ENCODE data around the gene ADCY7.

The ADCY7 gene

GRCh38 chr16:50288026-50288425 lies 21.7 kb downstream of the ADCY7 start:
- H3K27ac ChIP-seq: no peak overlapping the region
- no peaks in the 10 kb centered on the region for H3K79me2 ChIP-seq
- no peaks in the 10 kb centered on the region for H3K4me1 ChIP-seq
- no peak overlapping the region for H2AFZ ChIP-seq
- no peaks in the 10 kb centered on the region for H3K9me3 ChIP-seq (ENCODE audit: control insufficient read depth, low read length)
- H3K9ac ChIP-seq: no peak overlapping the region
- H3K36me3 ChIP-seq (ENCODE audit: control insufficient read depth, insufficient read depth, low read length): no peaks in the 10 kb centered on the region
- TF ChIP-seq, protein P1, sequence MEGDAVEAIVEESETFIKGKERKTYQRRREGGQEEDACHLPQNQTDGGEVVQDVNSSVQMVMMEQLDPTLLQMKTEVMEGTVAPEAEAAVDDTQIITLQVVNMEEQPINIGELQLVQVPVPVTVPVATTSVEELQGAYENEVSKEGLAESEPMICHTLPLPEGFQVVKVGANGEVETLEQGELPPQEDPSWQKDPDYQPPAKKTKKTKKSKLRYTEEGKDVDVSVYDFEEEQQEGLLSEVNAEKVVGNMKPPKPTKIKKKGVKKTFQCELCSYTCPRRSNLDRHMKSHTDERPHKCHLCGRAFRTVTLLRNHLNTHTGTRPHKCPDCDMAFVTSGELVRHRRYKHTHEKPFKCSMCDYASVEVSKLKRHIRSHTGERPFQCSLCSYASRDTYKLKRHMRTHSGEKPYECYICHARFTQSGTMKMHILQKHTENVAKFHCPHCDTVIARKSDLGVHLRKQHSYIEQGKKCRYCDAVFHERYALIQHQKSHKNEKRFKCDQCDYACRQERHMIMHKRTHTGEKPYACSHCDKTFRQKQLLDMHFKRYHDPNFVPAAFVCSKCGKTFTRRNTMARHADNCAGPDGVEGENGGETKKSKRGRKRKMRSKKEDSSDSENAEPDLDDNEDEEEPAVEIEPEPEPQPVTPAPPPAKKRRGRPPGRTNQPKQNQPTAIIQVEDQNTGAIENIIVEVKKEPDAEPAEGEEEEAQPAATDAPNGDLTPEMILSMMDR (IDR thresholded peaks at IDR 0.05): no peak
- H3K27me3 ChIP-seq (ENCODE audit: control insufficient read depth, insufficient read depth, low read length): no peaks in the 10 kb centered on the region
- H3K4me2 ChIP-seq (ENCODE audit: low read length): no peak overlapping the region
- H3K4me3 ChIP-seq (ENCODE audit: low read depth, low read length): no peak overlapping the region

DNA sequence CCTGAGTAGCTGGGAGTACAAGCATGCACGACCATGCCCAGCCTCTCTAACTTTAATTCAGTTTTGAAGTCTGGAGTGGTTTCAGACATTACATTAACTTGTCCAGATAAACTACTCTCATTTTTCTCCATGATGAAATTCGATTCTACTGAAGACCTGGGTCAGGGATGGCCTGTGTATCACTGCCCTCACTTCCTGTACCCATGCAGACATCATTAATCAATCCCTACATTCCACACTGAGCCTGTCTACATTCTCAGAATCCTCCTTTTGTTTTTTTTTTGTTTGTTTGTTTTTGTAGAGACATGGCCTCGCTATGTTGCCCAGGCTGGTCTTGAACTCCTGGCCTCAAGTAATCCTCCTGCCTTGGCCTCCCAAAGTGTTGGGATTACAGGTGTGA lies 22.6 kb downstream of the ADCY7 start:
- H3K79me2 ChIP-seq: no peaks in the 10 kb centered on the region
- no peak overlapping the region for H3K4me3 ChIP-seq (ENCODE audit: low read depth, low read length)
- no peaks in the 10 kb centered on the region for H3K4me1 ChIP-seq
- TF ChIP-seq, protein P1 (IDR thresholded peaks at IDR 0.05): no peak
- no peaks in the 10 kb centered on the region for H3K9me3 ChIP-seq (ENCODE audit: control insufficient read depth, low read length)
- H2AFZ ChIP-seq: no peak overlapping the region
- H3K9ac ChIP-seq: no peak overlapping the region
- H3K36me3 ChIP-seq (ENCODE audit: control insufficient read depth, insufficient read depth, low read length): no peaks in the 10 kb centered on the region
- H3K27ac ChIP-seq: no peak overlapping the region
- no peak overlapping the region for H3K4me2 ChIP-seq (ENCODE audit: low read length)
- no peaks in the 10 kb centered on the region for H3K27me3 ChIP-seq (ENCODE audit: control insufficient read depth, insufficient read depth, low read length)

GRCh38 chr16:50289950-50290764 lies 23.8 kb downstream of the ADCY7 start:
- H3K4me2 ChIP-seq (ENCODE audit: low read length): no peak overlapping the region
- H3K9ac ChIP-seq: no peak overlapping the region
- H2AFZ ChIP-seq: no peak overlapping the region
- H3K36me3 ChIP-seq (ENCODE audit: control insufficient read depth, insufficient read depth, low read length): no peaks in the 10 kb centered on the region
- H3K9me3 ChIP-seq (ENCODE audit: control insufficient read depth, low read length): no peaks in the 10 kb centered on the region
- H3K27ac ChIP-seq: no peak overlapping the region
- TF ChIP-seq, protein P1 (IDR thresholded peaks at IDR 0.05): no peak
- H3K4me3 ChIP-seq (ENCODE audit: low read depth, low read length): no peak overlapping the region
- H3K79me2 ChIP-seq: no peaks in the 10 kb centered on the region
- H3K27me3 ChIP-seq (ENCODE audit: control insufficient read depth, insufficient read depth, low read length): no peaks in the 10 kb centered on the region
- H3K4me1 ChIP-seq: no peaks in the 10 kb centered on the region

- H3K4me1 ChIP-seq: no peaks in the 10 kb centered on the region
- TF ChIP-seq, protein P1 (IDR thresholded peaks at IDR 0.05): no peak
- no peaks in the 10 kb centered on the region for H3K27me3 ChIP-seq (ENCODE audit: control insufficient read depth, insufficient read depth, low read length)
- no peaks in the 10 kb centered on the region for H3K79me2 ChIP-seq
- no peaks in the 10 kb centered on the region for H3K36me3 ChIP-seq (ENCODE audit: control insufficient read depth, insufficient read depth, low read length)
- no peak overlapping the region for H3K27ac ChIP-seq
- H2AFZ ChIP-seq: no peak overlapping the region
- no peak overlapping the region for H3K4me2 ChIP-seq (ENCODE audit: low read length)
- no peak overlapping the region for H3K9ac ChIP-seq
- H3K9me3 ChIP-seq (ENCODE audit: control insufficient read depth, low read length): no peaks in the 10 kb centered on the region
- H3K4me3 ChIP-seq (ENCODE audit: low read depth, low read length): no peak overlapping the region
These were observed 24.5 kb downstream of the ADCY7 start for GRCh38 chr16:50290856-50291255.

Measured in parathyroid adenoma (tissue), 2 donors.